Stimulated activated CD4-positive, alpha-beta T cell treated with anti-CD3 and anti-CD28 coated beads, TNF-alpha, amount 100 ng/mL, for 24 hours (primary cell): Measurements from ENCODE around the gene WDFY3.

Experiments
- DNase-seq, 3 experiments: peaks; one replicate each; pipeline ENCODE4 v3.0.0-alpha.2; 2020; ENCODE audit warnings: low read depth in 3 of 3

The WDFY3 gene

GRCh38 chr4:84907145-84907544 is 59.3 kb downstream of the WDFY3 start:
- DNase-seq, result no peak

GRCh38 chr4:84905646-84906045 is 60.8 kb downstream of the WDFY3 start:
- DNase-seq, result no peak

- DNase-seq, result no peak
Observed at GRCh38 chr4:84901740-84902281, 64.7 kb downstream of the WDFY3 start.

DNA sequence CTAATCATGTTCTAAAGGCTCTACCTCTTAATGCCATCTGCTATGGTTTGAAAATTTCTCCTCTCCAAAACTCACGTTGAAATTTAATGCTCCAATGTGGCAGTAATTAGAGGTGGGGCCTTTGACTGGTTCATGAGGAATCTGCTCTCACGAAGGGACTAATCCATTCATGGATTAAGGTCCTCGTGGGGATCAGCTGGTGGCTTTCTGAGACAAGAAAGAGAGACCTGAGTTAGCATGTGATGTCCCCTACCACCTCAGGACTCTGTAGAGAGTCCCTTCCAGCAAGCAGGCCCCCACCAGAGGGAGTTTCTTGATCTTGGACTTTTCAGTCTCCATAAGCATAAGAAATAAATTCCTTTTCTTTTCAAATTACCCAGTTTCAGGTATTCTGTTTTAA is 65.3 kb downstream of the WDFY3 start:
- no peak for DNase-seq

GRCh38 chr4:84899616-84900015 is 66.9 kb downstream of the WDFY3 start:
- no peak for DNase-seq

- no peak for DNase-seq
Observed at GRCh38 chr4:84897516-84897915, 69.0 kb downstream of the WDFY3 start.

DNA sequence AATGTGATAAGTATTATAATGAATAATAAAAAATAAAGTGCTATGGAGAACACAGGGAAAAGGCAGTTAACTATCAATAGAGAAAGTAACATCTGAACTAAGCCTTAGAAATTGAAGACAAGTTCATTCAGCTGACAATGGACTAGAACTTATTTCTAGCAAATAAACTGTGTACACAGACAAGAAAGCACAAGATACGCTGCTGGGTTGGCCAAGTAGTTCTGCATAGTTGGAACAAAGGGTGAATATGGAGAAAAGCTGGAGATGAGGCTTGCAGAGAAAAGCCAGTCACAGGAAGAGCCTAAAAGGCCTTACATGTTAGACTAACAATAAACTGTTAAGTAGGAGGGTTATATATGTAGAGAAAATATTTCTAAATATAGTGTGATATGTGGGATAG is 71.2 kb downstream of the WDFY3 start:
- DNase-seq, result no peak

- no peak for DNase-seq
Observed at GRCh38 chr4:84894621-84895020, 71.9 kb downstream of the WDFY3 start.

GRCh38 chr4:84892950-84893349 is 73.5 kb downstream of the WDFY3 start:
- DNase-seq, result no peak

DNA sequence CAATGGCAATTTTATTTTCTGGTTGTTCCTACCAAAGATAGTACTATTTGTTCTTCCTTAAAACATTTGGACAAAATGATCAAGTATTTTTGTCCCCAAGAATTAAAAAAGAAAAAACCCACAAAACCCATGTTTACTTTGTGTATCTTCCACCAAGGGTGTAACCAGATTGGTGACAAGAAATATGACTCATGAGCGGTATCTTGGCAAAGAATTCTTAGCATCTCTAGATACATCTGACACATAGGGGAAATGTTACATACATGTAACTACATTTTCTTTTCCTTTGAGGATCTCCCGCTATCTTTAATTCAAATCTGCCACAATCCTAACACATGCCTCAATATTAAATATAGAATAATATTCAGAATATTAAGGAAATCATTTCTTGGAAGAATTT is 78.7 kb downstream of the WDFY3 start:
- DNase-seq, result no peak

DNA sequence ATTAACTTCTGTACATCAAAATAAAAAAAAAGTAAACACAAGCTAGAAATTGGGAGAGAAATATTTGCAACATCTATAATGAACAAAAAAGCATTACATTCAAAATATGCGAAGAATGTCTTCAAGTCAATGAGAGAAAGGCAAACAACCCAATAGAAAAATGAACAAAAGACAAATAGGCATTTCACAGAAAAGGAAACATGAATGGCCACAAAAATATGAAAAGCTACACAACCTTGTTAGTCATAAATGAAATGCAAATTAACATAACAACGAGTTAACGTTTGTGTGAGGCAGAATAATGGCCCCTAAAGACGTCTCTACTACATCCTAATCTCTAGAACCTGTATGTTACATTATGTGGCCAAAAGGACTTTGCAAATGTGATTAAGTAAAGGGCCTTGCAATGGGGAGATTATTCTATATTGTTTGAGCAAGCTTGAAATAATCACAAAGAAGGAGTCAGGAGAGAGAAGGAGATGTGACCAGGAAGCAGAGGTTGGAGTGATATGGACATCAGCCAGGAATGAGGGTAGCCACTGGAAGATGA is 86.8 kb downstream of the WDFY3 start:
- DNase-seq, result no peak

DNA sequence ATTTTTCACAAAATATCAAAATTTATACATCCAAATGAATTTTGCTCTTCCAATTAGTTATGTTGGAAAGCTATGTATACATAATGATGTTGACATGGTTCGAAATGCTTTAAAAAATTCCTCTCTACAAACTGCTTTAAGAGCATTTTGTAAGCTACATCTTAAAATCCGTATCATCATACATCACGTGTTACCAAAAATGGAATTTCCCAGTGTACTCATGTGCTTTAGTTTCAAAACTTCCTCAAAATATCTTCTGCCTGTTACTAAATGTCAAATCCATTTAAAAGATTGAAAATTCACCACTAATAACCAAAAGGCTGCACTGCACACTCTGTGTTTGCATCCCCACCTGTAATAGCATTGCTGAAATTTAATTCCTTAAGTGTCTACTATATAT is 87.9 kb downstream of the WDFY3 start:
- DNase-seq, result no peak

GRCh38 chr4:84878090-84878489 is 88.4 kb downstream of the WDFY3 start:
- DNase-seq, result no peak

DNA sequence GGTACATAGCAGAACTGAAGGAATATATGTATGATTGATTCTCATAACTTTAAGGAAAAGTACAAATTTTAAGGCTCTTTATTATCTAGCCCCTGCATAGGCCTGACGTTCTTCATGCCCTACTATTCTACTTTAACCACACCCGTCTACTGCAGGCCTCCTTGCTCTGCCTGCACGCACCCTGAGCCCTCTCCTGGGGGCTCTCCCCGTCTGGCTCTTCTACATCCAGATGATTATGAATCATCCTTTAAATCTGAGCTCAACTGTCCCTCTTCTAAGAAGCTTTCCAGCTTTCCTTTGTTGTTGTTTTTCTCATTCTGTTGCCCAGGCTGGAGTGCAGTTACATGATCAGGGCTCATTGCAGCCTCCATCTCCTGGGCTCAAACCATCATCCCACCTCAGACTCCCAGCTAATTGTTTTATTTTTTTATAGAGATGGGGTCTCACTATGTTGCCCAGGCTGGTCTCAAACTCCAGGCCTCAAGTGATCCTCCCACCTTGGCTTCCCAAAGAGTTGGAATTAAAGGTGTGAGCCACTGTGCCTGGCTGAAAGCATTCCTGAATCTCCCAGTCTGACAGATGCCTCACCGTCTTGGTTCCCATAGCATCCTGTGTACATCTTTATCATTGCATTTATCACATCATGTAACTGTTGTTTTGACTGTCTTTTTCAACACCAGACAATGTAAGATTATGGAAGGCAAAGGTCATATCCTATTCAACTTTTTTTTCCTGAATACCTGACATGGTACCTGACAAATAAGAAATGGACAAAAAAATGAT is 89.2 kb downstream of the WDFY3 start:
- DNase-seq, result no peak

GRCh38 chr4:84875636-84876371 is 90.7 kb downstream of the WDFY3 start:
- DNase-seq, result no peak

DNA sequence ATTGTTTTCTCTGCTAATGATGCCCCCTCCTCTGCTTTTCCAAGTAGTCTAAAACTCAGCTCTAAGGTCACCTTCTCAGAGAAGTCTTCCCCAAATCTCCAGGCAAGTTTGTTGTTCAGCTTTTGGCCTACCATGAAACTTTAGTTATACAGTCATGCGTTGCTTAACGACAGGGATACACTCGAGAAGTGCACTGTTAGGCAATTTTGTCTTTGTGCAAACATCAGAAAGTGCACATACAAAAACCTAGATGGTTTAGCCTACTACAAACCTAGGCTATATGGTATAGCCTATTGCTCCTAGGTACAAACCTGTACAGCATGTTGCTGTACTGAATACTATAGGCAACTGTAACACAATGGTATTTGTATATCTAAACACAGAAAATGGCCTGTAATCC is 91.9 kb downstream of the WDFY3 start:
- no peak for DNase-seq

DNA sequence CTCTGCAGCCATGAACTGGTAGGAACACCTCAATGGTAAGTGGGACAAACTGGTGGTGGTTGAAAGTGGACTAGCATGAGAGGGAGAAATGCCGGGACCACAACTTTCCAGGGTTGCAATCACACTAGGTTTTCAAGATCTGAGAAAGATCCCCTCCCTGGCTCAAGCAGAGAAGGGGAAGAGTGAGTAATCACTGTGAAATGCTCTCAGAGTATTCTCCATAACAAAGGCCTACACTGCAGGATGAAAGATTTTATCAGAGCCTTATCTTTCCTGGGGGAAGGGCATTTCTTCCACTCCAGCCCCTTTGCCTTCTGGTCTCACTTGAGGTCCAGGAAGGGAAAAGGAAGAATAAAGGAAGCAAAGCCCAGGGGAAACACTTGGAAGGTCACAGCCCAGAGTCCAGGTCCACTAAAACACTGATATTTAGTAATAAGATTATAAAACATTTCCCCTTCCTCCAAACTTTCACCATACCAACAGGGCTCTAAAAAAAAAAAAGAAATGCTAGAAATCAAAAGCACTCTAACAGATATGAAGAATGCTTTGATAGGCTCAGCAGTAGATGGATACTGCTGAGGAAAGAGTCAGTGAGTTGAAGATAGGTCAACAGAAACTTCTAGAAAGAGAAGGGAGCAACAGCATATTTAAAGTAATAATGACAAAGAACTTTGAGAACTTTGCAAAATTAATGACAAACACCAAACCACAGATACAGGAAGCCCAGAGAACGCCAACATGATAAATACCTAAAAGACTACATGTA is 95.9 kb downstream of the WDFY3 start:
- no peak for DNase-seq

- no peak for DNase-seq
Observed at GRCh38 chr4:84866295-84866694, 100.2 kb downstream of the WDFY3 start.

GRCh38 chr4:84865600-84865999 is 100.9 kb downstream of the WDFY3 start:
- DNase-seq, result no peak

- no peak for DNase-seq
Observed at GRCh38 chr4:84862064-84862463, 104.4 kb downstream of the WDFY3 start.

- no peak for DNase-seq
Observed at GRCh38 chr4:84857296-84857695, 109.2 kb downstream of the WDFY3 start.

DNA sequence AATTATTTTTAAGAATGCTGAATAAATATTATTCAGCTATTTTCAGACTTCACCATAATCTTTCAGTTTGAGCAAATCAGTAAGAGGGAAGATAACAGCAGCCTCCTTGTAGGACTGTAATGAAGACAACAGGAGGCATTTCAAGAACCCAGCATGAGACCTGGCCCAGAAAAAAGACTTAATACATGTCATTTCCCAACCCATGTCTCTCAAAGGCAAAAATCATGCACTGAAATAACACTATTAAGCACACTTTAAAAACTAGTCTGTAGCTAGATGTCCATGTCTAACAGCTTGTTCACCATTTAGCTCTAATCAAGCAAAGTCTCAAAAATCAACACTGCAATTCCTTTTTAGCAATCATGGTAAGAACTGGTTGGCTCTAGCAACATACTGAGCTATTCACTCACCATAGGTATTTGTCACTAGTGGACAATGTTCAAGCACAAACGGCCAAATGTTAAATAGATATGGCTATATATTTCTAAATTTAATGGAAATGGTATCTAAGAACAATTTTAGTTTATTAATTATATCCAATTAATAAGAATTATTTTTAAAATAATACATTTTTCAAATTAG is 109.9 kb downstream of the WDFY3 start:
- DNase-seq, result no peak
